GM21786 (cell line): ENCODE data around the gene MAST4.

Experiments used
- ATAC-seq: cut with Tn5 transposase; IDR thresholded peaks from one replicate; pipeline ENCODE4 v1.9.1; 2021; ENCODE audit not compliant: unreplicated experiment

The MAST4 gene

DNA sequence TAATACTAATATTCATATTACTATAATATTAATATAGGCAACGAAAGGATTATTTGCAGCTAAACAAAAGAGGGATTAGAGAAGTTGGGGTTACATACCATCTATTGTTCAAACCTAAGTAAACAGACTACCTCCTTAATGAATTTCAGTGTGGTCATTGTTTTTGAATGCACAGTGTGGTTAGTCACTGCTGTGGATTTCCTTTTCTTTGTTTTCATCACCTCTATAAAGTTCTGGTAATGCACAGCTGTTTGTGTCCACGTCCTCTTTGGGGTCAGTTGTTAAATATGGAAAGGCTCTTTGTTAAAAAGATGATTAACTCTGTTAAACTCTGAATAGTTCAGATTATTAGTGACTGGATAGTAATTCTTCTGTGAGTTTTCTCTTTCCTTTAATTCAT, 233.6 kb downstream of the MAST4 start:
- ATAC-seq = no peak

DNA sequence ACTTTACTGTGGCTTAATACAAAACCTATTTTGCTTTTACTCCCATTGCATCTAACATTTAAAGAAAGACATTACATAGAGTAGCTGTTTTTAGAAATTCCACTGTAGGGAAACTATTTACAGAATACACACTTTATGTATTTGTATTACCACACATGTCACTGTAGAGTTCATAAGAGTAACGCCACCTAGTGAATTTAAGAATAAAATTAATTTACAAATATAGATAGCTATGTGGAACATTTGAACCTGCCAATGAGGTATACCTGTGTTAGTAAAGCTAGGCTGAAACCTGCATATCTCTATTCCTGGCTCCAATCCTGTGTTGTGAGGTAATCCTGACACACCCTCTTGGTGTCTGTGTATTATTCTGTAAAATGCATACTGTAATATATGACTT, 234.4 kb downstream of the MAST4 start:
- no peak for ATAC-seq

DNA sequence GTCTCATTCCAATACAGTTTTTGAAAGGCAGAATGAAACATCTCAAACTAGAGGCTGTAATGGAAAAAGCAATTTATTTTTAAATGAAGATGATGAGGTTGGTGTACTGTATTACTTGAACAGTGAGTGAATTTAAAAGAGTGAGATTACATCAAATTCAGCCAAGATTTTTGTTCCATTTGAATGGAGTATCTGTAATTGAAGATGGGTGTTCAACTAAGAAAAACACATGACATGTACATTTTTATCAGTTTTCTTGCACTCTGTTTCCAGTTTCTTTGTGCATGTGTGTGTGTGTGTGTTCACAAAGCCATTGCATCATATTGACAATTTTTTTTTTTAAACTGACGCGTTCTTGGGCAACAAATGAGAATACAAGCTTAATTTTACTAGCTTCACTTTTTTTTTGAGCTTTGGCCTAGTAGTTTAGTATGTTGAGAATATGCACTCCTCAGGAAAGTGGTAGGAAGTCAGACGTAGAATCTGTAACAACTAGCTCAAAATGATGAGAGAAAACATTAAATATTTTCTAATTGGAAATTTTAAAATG, 243.5 kb downstream of the MAST4 start:
- ATAC-seq = no peak

DNA sequence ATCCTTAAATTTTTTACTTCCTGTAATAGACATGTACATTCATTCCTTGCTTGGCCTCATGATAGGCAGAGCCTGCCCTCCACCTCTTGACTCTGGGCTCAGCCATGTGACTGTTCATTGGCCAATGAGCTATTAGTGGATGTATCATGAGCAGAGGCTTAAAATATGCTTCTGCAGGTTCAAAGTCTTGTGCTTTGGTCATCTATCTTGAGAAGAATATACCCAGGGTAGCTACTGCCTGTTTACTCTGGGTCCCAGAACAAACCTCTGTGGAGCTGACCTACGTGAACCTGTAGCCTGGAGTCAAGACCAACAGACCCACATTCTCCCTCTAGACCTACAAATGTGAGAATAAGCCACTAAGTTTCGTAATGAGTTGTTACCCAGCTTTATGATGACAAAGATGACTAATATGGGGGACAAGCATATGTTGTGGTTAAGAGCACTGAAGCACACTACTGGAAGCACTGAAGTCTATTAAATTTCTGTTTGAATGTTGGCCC, 244.4 kb downstream of the MAST4 start:
- peak; percentile 99 for ATAC-seq

DNA sequence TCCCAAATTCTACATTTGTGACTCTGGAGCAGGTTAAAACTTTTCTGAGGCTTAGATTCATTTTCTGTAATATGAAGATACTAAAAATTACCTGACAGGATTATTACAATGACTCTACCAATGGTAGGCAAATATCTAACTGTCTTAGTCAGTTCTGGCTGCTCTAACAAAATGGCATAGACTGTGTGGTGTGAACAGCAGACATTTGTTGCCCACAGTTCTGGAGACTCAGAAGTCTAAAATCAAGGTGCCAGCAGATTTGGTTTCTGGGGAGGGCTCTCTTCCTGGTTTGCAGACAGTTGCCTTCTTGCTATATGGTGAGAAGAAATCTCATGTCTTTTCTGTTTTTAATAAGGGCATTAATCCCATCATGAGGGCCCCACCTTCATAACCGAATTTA, 245.1 kb downstream of the MAST4 start:
- ATAC-seq = no peak

DNA sequence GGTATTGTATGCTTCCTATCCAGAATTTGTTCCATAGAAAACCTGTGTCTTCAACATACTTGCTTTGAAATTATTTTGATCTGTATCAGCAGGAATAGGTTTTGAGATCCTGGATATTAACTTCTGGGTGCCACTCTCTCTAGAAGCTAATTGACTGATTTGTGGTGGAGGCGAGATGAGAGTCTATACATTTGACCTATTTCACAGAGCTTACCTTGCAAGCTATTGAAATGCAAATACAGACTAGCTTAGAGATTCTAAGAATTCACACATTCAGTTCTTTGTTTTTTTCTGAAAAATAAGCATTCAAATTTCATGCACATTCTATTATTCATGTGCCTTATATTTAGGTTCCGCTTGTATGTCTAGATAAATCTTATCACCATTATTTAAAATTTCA, 246.3 kb downstream of the MAST4 start:
- ATAC-seq = no peak

DNA sequence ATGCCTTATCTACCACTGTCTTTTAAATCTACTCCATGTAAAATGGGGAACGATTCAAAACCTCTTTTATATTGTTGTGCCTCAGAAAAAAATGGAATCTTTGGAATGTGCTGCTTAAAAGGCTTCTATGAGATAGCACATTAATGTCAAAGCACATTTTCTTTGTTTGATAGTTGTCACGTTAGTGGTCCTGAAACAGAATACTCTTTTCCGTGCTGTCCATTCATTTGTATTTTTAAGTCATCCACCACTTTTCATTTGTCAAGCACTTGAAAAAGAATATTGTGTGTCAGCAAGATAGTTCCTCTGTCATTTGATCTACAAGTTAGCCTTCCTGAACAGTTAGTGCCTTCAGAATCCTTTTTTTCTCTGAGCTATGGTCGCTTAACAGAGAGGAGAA, 246.9 kb downstream of the MAST4 start:
- no peak for ATAC-seq

DNA sequence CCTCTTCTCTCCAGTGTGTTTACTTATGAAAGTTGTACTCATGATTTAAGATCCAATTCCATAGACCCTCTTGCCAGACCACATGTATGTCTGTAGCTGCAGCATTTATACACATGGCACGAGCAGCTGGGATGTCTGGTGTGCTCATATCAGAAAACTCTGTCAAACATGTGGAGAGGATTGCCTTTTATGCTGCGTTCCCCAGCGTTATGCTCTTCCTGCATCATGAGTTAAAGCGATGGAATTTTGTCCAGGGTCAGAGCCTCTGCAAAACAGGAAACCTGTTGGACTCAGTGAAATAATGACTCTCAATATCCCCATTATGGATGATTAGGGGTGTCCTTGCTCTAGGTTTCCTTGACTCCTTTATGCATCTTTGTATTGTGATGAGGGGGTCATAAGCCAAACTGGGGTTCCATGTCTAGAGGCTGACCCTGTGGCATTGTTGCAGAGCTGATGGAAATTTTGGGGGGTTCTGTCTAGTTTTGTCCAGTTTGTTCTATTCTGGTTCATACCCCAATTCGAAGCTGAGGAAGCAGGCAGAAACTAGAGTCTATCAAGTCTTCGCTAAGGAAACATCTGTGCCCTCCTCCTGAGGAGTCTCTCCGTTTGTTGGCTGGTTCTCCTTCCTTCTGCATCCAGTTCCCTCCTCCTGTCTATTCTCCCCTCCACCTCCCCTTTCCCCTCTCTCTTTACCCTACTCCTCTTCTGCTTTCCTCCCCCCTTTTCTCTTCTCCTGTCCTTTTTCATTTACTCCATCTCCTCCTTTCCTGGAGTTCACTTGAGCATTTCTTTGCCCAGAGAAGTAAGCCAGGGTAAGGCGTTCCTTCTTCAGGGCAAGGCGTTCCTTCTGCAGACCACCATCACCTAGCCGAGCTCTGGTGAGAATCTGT, 252.8 kb downstream of the MAST4 start:
- no peak for ATAC-seq

DNA sequence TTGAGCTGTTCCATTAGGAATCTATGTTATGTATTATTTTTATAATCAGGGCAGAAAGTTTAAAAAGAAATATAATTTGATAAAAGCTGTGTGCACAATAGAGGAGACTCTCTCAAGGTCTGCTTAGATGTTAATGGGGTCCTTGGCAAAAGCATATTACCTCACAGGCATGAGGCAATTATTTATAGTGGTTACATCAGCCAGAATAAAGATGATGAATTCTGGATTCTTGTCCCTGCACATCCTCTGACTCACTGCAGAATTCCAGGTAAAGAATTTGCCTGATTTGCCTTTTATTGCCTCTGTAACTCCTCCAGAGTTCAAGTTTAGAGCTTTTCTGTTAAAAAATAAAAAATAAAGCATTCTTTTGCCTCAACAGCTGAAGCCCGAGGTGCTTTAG, 253.6 kb downstream of the MAST4 start:
- no peak for ATAC-seq

DNA sequence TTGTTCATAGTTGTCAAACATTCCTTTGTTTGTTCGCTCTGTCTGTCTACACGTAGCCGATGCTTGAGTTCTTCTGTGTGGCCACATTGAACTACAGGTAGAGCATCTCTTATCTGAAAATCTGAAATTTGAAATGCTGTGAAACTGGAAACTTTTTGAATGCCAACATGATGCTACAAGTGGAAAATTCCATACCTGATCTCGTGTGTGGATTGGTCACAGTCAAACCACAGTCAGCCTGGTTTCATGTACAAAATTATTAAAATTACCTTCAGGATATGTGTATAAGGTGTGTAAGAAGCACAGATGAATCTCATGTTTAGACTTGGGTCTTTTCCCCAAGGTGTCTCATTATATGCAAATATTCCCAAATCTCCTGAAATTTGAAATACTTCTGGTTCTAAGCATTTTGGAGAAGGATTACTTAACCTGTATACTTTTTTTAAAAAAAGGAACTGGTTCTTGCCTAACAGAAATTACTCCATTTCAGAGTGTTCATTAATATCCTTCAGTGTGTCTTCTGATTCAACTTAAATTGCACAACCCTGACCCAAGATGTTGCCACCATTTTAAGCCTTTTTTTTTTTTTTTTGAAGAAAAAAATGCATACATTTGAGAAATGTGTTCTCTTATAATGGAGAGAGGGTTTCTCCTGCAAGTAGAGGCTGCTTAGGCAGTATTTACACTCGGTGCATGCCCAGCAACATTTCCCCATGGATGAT, 254.3 kb downstream of the MAST4 start:
- no peak for ATAC-seq

DNA sequence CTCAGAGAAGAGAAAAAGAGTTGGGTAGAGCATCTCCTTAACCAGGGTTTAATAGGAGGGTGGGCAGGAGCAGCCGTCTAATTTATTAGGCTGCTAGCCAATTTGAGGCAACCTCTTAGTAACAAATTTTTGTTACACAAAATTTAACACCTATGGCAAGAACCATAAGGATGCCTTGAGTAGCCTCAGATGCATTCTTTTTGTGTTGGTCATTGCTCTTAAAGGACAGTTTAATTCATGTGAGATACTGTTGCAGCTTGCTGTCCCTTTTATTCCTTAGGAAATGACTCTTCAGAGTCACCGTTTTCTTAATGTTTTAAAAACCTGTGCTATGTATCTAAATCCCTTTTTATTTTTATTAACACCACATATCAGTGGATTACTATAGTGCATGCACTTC, 255.1 kb downstream of the MAST4 start:
- no peak for ATAC-seq

DNA sequence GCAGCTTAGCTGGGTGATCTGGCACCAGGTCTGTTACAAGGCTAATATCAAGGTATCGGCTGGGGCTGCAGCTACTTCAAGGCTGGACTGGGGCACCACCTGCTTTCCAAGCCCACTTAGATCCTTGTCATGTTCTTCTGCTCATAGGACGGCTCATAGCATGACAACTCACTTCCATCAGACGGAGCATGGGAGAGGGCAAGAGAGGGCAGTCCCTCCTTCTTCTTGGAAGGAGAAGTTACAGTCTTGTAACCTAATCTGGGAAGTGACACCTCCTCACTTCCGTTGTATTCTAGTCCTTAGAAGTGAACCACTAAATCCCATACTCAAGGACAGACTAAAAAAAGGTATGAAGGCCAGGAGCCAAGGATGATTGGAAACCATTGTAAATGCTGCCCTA, 258.2 kb downstream of the MAST4 start:
- ATAC-seq = no peak

DNA sequence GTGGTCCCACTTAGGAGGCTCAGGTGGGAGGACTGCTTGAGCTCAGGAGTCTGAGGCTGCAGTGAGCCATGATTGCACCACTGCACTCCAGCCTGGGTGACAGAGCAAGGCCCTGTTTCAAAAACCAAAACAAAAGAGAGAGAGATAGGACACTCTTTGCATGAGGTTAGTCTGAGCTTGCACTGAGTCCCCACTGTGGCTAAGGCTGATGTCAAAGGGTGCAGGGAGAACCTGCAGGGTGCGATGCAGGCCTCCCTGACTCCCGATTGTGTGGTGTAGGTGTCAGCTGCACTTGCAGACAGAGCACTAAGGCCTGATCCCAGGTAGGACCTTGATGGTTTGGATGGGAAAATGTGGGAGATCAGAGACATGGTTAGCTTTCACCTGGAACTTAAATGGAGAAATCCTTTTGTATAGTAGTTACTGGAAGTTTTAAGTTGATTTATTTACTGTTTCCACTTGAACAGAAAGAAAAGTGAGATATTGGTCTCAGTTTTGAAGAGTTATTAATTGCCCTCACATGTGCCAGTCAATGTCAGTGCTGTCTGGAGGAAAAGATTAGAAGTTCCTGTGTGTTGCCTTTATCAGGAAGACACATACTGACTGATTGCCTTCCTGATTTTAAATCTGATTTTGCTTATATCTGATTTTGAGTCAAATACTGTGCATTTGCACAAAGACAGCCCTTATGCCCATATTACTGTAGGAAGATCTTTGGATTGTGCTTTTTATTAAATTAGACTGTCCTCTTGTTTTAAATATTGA, 260.0 kb downstream of the MAST4 start:
- no peak for ATAC-seq

DNA sequence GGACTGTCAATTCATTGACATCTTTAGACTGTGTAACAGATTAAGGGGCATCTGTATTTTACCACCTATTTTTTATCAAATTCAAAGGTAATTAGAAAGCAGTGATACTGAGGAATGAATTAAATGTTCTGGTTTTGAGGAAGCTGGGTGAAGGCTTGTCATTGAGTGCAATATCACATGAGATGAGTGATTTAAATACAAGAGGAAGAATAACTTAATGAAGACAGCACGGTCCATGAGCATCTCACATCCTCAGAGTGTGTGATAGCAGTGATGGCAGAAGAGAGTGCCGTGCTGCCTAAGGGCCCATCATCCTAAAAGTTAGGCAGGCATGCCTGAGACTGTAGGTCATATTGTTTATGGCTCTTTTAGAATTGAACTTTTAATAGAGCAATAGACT, 263.3 kb downstream of the MAST4 start:
- no peak for ATAC-seq

DNA sequence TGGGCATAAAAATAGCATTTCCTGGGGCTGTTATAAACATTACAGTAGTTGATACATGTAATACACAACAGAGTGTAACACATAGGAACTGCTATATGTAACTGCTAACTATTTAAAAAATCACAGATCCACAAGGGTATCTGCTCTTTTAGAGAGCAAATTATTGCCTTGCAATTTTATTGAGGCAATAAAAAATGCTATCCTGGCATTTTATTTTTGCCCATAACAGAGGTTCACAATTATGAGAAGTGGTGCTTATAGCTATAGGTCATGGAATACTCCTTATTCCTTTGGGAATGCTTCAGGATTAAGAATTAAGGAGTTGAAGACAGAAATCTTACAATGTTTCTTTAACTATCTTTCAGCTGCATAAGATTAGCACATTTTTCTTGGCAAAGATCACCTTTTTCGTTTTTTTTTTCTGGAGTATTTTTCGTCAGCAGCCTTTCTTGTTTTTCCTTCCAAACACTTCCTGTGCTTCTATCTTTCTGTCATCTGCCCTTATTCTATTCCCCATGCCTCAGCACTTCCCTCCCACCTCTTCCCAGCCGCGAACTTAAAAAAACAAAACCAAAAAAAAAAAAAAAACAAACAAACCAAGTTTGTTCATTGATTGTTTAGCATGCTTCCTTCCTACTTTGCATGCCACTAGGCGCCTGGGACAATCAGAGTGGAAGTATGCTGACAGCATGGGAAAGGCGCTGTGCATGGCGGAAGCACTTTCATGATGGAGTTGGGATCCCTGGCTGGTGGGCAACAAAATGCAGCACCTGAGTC, 264.2 kb downstream of the MAST4 start:
- ATAC-seq = no peak

DNA sequence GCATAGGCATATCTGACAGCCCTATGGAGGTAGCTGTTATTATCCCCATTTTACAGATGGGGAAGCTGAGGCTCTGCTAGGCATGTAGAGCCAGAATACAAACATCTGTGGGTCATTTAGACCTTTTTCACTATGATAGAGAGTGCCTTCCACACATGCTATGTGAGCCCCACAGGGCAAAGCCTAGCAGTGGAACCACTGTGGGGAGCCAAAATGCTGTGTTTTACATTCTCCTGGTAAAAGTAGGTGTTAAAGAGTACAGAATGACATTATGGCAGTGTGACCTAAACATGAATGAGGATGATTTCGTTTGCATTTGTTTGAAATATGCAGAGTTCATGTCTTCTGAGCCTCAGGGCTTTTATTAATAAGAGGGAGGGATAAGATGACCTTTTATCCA, 265.2 kb downstream of the MAST4 start:
- ATAC-seq = no peak

DNA sequence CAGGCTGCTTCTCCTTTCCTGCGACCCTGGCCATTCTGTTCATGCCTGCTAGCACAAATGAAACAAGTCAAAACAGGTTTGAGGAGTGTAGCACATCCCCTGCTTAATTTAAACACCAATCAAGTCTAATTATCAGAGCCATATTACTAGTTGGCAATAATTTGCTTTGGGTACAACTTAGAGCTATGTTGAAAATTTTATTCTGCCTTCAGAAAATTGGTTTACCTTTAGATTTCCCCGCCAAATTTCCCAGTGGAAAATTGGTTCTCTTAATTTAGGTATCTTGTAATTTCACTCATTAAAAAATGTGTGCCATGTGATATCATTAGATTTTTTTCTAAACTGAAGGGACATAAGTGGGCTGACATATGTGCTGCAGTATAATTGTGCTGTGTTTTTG, 265.8 kb downstream of the MAST4 start:
- no peak for ATAC-seq

DNA sequence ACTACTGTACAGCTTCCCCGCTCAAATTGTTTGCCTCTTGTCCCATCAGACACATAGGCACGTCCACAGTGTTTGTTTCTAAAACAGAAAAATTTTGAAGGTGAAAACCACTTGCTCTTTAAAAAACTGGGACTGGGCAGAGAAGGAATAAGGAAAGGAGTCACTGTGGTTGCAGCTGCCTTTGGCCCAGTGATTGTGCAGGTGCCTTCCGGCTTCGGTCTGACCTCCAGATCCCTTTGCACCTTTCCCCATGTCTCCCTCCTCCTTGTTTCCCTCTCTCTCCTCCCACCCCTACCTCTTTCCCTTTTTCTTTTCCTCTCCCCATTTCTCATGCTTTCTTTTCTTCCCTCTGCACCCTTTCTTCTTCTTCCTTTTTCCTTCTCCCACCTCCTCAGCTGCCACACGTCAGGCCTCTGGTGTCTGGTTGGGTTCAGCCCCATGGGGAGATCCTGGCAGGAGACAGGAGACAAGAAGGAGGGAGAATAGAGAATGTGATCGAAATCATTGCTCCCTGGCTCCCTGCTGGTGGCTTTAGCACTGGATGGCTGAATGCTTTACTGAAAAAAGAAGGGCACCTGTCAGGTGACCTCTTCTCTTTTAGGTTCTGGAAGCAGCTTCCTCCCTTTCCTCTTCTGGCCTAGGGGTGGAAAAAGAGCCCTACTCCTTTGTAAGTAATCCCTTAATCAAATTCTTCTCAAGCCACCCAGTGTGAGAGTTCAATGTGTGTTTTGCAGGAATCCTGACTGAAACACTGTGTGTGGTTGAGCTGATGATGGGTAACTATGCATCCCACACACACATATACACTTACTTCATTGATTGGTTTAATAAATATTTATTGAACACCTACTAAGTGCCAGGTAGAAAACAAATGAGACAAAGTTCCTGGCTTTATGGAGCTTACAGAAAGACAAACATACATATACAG, 267.3 kb downstream of the MAST4 start:
- ATAC-seq = no peak

DNA sequence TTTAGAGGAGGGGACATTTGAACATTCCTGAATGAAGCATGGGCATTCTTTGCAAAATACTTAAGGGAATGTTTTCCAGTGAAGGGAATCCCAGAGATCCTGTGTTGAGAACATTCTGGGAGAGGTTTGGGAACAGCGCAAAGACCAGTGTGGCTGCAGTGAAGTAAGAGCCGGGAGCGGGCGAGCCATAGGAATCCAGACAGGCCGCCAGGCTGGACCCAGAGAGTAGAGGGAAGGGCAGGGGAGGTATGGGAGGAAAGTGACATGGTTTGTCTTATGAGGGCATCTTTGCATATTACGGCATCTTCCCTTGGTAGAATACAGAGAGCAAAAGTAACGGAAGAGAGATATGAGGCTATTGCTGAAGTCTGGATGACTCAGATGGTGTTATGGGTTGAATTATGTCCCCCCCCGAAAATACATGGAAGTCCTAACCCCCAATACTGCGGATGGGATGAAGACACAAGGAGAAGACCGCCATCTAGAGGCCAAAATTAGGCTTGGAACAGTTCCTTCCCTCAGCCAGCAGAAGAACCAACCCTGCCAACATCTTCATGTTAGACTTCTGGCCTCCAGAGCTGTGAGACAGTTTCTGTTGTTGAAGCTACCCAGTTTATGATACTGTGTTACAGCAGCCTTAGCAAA, 268.2 kb downstream of the MAST4 start:
- no peak for ATAC-seq
